ENCODE measurements around the gene CUEDC2.
"Not testable (repeated sequence)": the region's sequence is repeated elsewhere in the genome, so short reads cannot be mapped to it uniquely, and the experiment has no call there.

Gene CUEDC2

GRCh38 chr10:102432162-102432950 lies at the start of gene CUEDC2:
TSS of gene CUEDC2 (minus strand) at chr10:102432574. CDS start at chr10:102425188, 7,386 bp downstream.
- DNase-seq = peak; percentile 96

GRCh38 chr10:102480396-102480795 lies 48.0 kb upstream of the CUEDC2 start:
- DNase-seq = no peak

DNA sequence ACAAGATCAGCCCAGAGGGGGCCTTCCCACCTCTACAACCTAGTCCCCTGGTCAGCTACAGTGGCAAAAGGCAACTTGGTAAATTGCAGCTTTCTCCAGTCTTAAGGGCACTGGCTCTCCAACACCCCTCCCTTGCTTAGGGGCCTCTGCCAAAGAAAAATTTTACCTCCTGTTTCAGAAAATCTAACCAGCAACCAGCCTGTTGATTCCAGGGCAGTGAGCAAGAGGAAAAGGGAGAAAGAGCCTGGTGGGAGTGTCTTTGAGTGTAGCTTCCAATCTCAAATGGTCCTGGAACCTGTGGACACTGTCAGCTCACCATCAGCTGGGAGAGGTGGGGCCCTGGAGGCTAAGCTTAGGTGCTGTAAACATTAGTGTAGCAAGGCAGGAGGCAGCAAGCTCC lies 47.3 kb upstream of the CUEDC2 start:
- DNase-seq = no peak

- no peak for DNase-seq
These were observed 44.2 kb upstream of the CUEDC2 start for GRCh38 chr10:102476466-102477141.

GRCh38 chr10:102475451-102476040 lies 43.2 kb upstream of the CUEDC2 start:
- DNase-seq = no peak

- DNase-seq = peak; percentile 15
These were observed 41.3 kb upstream of the CUEDC2 start for GRCh38 chr10:102473445-102474331.

GRCh38 chr10:102470579-102471546 lies 38.5 kb upstream of the CUEDC2 start:
- DNase-seq = no peak

GRCh38 chr10:102468683-102469082 lies 36.3 kb upstream of the CUEDC2 start:
- DNase-seq = no peak

GRCh38 chr10:102467971-102468438 lies 35.6 kb upstream of the CUEDC2 start:
- no peak for DNase-seq

- DNase-seq = no peak
These were observed 34.9 kb upstream of the CUEDC2 start for GRCh38 chr10:102467318-102467717.

DNA sequence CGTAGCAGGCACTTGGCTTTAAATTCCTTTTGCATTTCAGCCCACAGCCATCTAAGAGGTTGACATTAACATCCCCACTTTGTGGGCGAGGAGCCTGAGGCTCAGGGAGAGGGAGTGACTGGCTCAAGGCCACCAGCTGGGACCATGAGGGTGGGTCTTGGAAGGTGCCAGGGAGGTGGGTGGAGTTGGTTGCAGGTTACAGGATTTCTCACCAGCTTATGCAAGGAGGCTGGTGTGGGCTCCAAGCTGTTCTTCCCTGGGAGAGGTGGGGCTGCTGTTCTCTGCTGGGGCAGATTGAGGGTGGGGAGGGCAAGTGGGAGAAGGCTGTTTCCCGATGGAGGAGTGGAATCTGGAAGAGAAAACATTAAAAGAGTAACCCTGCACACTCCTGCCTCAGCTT lies 33.1 kb upstream of the CUEDC2 start:
- DNase-seq = no peak

DNA sequence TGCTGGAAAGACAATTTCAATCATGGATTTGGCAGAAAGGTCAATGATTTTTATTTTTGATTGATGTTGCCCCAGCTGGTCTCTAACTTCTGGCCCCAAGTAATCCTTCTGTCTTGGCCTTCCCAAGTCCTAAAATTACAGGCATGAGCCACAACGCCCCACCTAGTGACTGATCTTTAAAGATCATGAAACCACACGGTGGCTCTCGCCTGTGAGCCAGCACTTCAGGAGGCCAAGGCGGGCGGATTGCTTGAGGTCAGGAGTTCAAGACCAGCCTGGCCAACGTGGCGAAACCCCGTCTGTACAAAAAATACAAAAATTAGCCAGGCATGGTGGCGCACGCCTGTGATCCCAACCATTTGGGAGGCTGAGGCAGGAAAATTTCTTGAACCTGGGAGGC lies 31.6 kb upstream of the CUEDC2 start:
- no peak for DNase-seq

DNA sequence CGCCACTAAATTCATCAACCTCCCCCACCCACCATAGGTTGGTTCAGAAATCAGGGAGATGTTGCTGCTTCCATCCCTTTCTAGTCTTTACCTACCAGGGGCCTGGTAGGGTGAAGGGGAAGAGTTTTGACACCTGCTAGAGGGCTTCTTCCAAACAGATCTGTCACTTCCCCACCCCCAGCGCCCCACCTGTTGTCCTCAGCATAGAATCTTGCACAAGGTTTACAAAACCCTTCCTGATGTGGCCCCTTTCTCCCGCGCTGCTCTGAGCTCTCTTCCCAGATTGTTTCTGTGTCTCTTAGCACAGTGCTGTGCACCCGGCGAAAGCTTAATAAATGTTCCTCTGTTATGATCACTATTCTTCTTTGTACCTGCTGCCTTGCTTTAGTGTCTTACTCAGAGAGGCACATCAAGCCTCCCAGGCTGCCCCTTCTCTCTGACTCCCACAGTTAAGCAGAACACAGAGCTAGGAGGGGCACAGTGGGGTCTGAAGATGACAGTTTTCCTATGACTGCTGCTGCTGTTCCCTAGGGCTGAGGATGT lies 30.2 kb upstream of the CUEDC2 start:
- DNase-seq = no peak

GRCh38 chr10:102461187-102462054 lies 29.0 kb upstream of the CUEDC2 start:
- DNase-seq = peak; percentile 93

DNA sequence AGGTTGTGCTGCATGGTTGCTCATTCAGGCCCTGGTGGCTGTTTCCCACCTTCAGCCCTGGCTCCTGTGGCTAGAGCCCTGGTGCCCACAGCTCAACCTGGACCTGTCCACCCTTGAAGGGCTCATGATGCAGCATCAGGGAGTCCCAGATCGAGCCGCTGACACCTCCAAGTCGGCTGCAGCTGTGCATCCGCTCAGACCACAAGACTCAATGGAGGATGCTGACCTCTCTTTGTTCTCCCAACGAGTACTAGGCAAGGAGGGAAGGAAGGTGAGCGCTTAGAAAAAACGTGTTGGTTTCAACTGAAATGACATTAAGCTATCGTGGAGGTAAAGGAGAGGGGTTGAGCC lies 28.4 kb upstream of the CUEDC2 start:
- no peak for DNase-seq

- no peak for DNase-seq
These were observed 26.3 kb upstream of the CUEDC2 start for GRCh38 chr10:102458656-102459055.

GRCh38 chr10:102457591-102458150 lies 25.3 kb upstream of the CUEDC2 start:
- no peak for DNase-seq

DNA sequence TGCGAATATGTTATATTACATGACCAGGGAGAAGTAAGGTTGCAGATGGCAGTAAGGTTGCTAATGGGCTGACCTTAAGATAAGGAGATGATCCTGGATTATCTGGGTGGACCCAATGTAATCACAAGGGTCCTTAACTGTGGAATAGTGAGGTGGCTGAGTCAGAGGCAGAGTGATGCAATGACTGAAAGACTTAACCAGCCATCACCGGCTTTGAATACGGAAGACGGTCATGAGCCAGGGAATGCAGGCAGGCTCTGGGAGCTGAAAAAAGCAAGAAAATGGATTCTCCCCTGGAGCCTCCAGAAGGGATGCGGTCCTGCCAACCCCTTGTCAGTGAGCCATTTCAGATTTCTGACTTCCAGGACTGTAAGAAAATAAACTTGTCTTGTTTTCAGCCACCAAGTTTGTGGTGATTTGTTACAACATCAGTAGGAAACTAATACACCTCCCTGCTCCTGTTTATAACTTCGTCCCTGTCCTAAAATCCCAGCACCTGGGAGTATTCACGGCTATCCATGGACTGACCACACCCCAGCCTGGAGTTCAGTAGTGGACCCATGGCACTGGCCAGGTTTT lies 23.6 kb upstream of the CUEDC2 start:
- DNase-seq = no peak

- not testable (repeated sequence) for DNase-seq
These were observed 22.5 kb upstream of the CUEDC2 start for GRCh38 chr10:102454662-102455487.

All from activated CD4-positive, alpha-beta T cell treated with anti-CD3 and anti-CD28 coated beads, Interleukin-2, amount 50 U/mL, for 1 hour (primary cell).